Parathyroid adenoma (tissue), 2 donors: ENCODE results near the gene TMEM185B.

Experiments used
- H2AFZ ChIP-seq: fragments of 300-600 bp; sonication (generic); one replicate; pipeline ENCODE4 v1.7.0; 2017; ENCODE audit warnings: antibody characterized with exemption, mild to moderate bottlenecking
- H3K27ac ChIP-seq: fragments of 300-600 bp; sonication (generic); one replicate; pipeline ENCODE4 v1.7.0; 2017
- H3K27me3 ChIP-seq: fragments of 300-600 bp; sonication (generic); one replicate; pipeline ENCODE4 v1.7.0; 2017; ENCODE audit warnings: low read length; ENCODE audit not compliant: control insufficient read depth, insufficient read depth
- H3K36me3 ChIP-seq: fragments of 300-600 bp; sonication (generic); one replicate; pipeline ENCODE4 v1.7.0; 2017; ENCODE audit warnings: low read length; ENCODE audit not compliant: control insufficient read depth, insufficient read depth
- H3K4me1 ChIP-seq: fragments of 300-600 bp; sonication (generic); one replicate; pipeline ENCODE4 v1.7.0; 2017; ENCODE audit warnings: control low read depth
- H3K4me2 ChIP-seq: fragments of 300-600 bp; sonication (generic); one replicate; pipeline ENCODE4 v1.7.0; 2017; ENCODE audit warnings: low read length
- H3K4me3 ChIP-seq: fragments of 300-600 bp; sonication (generic); one replicate; pipeline ENCODE4 v1.7.0; 2017; ENCODE audit warnings: low read depth, low read length
- H3K79me2 ChIP-seq: fragments of 300-600 bp; sonication (generic); one replicate; pipeline ENCODE4 v1.7.0; 2017; ENCODE audit warnings: control low read depth
- H3K9ac ChIP-seq: fragments of 300-600 bp; sonication (generic); one replicate; pipeline ENCODE4 v1.7.0; 2017; ENCODE audit warnings: mild to moderate bottlenecking
- H3K9me3 ChIP-seq: fragments of 300-600 bp; sonication (generic); one replicate; pipeline ENCODE4 v1.7.0; 2017; ENCODE audit warnings: low read length; ENCODE audit not compliant: control insufficient read depth
- TF ChIP-seq, protein P1 (sequence below): fragments of 300-600 bp; sonication (generic); IDR thresholded peaks from one replicate; pipeline ENCODE4 v1.7.0; 2017; ENCODE audit warnings: antibody characterized with exemption, mild to moderate bottlenecking
- donor health status: primary hyperparathyroidism.

Gene TMEM185B

DNA sequence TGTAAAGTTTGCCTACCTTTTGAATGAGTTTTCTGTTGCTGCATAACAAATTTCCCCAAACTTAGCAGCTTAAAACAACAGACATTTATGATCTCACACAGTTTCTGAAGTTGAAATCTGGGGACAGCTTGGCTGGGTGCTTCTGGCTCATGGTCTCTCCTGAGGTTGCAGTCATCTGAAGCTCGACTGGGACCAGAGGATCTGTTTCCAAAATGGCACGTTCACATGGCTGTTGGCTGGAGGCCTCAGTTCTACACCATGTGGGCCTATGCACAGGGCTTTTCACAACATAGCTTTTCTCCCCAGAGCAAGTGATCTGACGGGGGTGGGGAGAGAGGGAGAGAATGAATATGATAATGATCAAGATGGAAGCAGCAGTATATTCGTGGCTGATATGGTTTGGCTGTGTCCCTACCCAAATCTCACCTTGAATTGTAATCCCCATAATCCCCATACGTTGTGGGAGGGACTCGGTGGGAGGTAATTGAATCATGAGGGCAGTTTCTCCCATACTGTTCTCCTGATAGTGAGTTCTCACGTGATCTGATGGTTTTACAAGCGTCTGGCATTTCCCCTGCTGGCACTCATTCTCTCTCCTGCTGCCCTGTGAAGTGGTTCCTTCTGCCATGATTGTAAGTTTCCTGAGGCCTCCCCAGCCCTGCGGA, 32.9 kb upstream of the TMEM185B start:
- Histone ChIP-seq H3K27me3 (no peaks in the 10 kb centered on the region), H3K27ac (peak overlapping the region; percentile 90), H3K4me2 (peak overlapping the region; percentile 75), H2AFZ (no peak overlapping the region), H3K9me3 (no peaks in the 10 kb centered on the region), H3K4me1 (peaks cover 37% of the 10 kb centered on the region), H3K9ac (no peak overlapping the region), H3K36me3 (no peaks in the 10 kb centered on the region), H3K4me3 (peak overlapping the region; percentile 98), H3K79me2 (peaks cover 78% of the 10 kb centered on the region)
- TF ChIP-seq, protein P1, sequence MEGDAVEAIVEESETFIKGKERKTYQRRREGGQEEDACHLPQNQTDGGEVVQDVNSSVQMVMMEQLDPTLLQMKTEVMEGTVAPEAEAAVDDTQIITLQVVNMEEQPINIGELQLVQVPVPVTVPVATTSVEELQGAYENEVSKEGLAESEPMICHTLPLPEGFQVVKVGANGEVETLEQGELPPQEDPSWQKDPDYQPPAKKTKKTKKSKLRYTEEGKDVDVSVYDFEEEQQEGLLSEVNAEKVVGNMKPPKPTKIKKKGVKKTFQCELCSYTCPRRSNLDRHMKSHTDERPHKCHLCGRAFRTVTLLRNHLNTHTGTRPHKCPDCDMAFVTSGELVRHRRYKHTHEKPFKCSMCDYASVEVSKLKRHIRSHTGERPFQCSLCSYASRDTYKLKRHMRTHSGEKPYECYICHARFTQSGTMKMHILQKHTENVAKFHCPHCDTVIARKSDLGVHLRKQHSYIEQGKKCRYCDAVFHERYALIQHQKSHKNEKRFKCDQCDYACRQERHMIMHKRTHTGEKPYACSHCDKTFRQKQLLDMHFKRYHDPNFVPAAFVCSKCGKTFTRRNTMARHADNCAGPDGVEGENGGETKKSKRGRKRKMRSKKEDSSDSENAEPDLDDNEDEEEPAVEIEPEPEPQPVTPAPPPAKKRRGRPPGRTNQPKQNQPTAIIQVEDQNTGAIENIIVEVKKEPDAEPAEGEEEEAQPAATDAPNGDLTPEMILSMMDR = no peak

DNA sequence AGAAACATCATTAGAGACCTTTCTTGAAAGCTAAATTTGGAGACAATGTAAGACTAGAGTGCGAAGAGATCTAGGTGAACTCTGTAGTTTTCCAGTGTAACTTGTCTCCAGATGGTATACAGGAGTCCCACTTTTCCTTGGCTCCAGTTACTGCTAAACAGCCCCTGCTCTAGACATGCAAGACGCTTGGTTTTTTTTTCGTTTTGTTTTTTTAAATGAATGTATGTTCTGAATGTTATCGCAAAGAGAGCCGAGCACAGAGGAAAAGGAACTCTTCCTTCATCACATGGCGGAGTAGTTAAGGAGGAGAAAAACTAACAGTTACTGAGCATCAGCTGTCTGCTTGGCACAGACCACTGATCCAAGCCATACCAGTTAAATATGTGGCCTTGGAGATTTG, 31.9 kb upstream of the TMEM185B start:
- Histone ChIP-seq H3K9me3 (no peaks in the 10 kb centered on the region), H3K27me3 (no peaks in the 10 kb centered on the region), H3K27ac (peak overlapping the region; percentile 90), H3K36me3 (no peaks in the 10 kb centered on the region), H3K79me2 (peaks cover 68% of the 10 kb centered on the region), H3K4me3 (peak overlapping the region; percentile 98), H3K4me2 (peak overlapping the region; percentile 75), H3K4me1 (peaks cover 34% of the 10 kb centered on the region), H3K9ac (peak overlapping the region; percentile 93), H2AFZ (no peak overlapping the region)
- TF ChIP-seq, protein P1 = no peak

DNA sequence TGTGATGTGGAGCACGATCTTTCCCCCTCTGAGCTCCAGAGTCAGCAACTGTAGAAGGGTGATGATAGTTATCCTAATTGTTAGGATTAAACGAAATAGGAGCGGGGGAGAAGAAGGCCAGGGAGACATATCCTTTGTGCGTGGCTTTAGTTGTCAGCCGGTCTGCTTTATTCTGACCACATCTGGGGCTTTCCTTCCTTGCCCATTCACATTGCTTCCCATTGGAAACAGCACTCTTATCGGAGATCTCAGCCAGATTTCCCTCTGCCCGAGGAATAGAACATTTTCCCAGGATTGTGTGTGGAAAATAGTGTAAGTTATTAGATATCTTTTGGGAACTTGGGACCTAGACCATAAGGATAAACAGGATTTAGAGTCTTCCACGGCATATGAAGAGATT, 31.0 kb upstream of the TMEM185B start:
- Histone ChIP-seq H3K9me3 (no peaks in the 10 kb centered on the region), H2AFZ (no peak overlapping the region), H3K27ac (peak overlapping the region; percentile 90), H3K27me3 (no peaks in the 10 kb centered on the region), H3K79me2 (peaks cover 62% of the 10 kb centered on the region), H3K4me2 (peak overlapping the region; percentile 75), H3K4me1 (peaks cover 33% of the 10 kb centered on the region), H3K36me3 (no peaks in the 10 kb centered on the region), H3K4me3 (peak overlapping the region; percentile 98), H3K9ac (peak overlapping the region; percentile 93)
- TF ChIP-seq, protein P1 = no peak

DNA sequence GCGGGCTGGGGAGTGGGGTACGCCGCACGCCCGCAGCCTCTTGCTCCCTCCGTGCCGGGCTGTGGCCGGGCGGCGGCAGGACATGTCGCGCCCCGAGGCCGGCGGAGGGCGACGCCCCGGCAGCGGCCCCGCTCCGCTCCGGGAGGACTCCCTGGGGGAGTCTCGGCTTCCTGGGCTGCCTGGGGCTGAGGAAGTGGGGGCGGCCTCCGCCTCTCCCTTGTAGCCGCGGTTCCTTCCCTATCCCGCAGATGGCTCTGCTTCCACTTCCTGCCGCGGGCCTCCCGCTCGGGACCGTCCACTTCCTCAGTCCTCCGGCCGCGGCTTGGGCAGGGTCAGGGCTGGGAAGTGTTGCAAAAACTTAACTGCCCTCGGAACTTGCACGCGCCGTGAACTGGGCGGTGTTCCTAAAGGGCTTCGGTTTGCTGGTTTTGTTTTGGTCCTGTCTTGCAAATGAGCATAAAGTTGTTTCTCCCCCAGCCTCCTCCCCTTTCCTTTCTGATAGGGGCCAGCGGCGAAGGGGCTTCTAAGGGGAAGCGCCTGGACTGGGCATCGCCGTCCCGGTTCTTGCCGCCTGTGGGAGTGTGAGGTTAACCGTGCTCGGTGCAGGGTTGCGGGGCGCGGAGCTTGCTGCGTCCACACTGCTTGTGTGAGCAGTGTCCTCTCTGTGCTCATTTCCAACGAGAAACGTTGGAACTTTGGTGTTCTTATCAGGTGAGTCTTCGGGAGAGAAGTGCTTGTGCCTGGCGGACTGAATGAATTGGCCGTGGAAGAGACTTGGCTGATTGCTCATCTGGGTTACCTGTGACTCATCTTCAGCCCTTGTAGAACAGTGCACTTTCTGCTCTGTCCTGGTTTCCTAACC, 30.1 kb upstream of the TMEM185B start:
- Histone ChIP-seq H3K27me3 (no peaks in the 10 kb centered on the region), H3K36me3 (no peaks in the 10 kb centered on the region), H3K9ac (peak overlapping the region; percentile 93), H3K27ac (peak overlapping the region; percentile 90), H3K79me2 (peaks cover 53% of the 10 kb centered on the region), H3K4me1 (peaks cover 30% of the 10 kb centered on the region), H3K4me2 (peak overlapping the region; percentile 75), H2AFZ (no peak overlapping the region), H3K4me3 (peak overlapping the region; percentile 98), H3K9me3 (no peaks in the 10 kb centered on the region)
- TF ChIP-seq, protein P1 = peak; percentile 44
